LoVo (cell line): ENCODE measurements around the gene KRT9.
A peak's percentile ranks its signal among the peaks of the same experiment; 100 is the strongest.
"Not testable (repeated sequence)": the region's sequence is repeated elsewhere in the genome, so short reads cannot be mapped to it uniquely, and the experiment has no call there.

ENCODE experiments used
- DNase-seq: peaks from one replicate; pipeline ENCODE4 v3.0.0-alpha.2; 2016; ENCODE audit warnings: low spot score

Gene KRT9, protein sequence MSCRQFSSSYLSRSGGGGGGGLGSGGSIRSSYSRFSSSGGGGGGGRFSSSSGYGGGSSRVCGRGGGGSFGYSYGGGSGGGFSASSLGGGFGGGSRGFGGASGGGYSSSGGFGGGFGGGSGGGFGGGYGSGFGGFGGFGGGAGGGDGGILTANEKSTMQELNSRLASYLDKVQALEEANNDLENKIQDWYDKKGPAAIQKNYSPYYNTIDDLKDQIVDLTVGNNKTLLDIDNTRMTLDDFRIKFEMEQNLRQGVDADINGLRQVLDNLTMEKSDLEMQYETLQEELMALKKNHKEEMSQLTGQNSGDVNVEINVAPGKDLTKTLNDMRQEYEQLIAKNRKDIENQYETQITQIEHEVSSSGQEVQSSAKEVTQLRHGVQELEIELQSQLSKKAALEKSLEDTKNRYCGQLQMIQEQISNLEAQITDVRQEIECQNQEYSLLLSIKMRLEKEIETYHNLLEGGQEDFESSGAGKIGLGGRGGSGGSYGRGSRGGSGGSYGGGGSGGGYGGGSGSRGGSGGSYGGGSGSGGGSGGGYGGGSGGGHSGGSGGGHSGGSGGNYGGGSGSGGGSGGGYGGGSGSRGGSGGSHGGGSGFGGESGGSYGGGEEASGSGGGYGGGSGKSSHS

DNA sequence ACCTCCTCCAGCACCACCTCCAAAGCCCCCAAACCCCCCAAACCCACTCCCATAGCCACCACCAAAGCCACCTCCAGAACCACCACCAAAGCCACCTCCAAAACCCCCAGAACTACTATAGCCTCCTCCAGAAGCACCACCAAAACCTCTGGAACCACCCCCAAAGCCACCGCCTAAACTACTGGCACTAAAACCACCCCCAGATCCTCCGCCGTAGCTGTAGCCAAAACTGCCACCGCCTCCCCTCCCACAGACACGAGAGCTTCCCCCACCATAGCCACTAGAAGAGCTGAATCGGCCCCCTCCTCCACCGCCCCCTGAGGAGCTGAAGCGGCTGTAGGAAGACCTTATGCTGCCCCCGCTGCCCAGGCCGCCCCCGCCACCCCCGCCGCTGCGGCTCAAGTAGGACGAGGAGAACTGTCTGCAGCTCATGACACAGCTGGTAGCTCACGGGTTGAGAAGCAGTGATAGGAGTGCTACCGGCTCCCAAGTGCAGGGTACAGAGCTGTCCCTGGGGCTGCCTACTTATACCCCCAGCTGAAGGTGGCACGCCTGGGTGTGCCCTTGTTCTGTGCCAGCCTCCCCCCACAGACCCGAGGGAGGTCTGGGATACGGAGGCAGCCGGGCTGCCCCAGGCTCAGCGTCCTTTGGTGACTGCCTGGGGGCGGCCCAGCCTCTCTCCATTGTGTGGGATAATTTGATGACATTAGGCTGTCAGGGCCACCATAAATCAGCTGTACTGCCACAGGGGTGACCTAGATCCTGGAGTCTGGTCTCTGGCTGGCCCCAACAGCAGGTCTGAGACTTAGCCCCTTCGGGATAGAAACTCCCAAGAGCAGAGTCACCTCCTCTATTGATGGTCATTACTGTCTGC is at the start of gene KRT9:
KRT9 (minus strand) TSS at position 499 of the 874 bp plus-strand sequence; CDS start at position 432, 67 bp downstream.
- DNase-seq: no peak

DNA sequence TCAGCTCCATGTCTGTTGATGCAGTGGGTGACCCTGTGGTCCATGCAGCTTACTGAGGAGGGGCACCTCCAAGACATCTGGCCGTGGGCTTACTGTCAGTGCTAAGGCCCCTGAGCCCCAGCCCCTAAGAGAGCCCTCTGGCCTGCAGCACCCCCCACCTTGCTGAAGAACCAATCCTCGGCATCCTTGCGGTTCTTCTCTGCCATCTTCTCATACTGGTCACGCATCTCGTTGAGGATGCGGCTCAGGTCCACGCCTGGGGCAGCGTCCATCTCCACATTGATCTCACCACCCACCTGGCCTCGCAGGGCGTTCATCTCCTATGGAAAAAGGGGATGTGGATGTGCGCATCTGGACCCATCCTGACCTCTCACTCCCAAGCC is 49.6 kb upstream of the KRT9 start:
- not testable (repeated sequence) for DNase-seq

DNA sequence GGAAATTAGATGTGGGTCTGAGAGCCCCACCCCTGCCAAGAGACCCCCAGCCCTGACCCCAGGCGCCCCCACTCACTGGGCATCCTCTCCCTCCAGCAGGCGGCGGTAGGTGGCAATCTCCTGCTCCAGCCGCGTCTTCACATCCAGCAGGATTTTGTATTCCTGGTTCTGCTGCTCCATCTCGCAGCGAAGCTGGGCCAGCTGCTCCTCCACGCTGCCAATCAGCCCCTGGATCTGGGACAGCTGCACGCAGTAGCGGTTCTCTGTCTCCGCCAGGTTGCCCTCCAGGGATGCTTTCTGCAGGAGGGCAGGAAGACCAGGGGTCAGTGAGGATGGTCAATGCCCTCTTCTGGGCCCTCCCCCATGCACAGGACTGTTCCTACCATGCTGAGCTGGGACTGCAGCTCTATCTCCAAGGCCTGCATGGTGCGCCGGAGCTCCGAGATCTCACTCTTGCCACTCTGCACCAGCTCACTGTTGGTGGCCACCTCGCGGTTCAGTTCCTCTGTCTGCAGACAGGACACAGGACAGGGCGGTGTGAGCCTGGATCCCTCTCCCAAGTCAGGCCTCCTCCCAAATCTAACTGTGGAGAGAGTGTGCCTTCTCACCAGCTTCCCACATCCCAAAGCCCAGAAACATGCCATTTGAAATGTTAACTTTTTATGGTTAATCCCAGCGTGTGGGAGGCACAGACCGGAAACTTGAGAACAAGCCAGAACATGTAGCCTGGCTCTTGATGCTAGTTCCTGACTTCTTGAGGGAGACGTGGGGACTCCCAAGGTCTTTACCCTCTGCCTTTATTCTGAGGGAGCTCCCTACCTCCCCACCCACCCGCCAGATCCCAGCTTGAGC is 49.0 kb upstream of the KRT9 start:
- no peak for DNase-seq

DNA sequence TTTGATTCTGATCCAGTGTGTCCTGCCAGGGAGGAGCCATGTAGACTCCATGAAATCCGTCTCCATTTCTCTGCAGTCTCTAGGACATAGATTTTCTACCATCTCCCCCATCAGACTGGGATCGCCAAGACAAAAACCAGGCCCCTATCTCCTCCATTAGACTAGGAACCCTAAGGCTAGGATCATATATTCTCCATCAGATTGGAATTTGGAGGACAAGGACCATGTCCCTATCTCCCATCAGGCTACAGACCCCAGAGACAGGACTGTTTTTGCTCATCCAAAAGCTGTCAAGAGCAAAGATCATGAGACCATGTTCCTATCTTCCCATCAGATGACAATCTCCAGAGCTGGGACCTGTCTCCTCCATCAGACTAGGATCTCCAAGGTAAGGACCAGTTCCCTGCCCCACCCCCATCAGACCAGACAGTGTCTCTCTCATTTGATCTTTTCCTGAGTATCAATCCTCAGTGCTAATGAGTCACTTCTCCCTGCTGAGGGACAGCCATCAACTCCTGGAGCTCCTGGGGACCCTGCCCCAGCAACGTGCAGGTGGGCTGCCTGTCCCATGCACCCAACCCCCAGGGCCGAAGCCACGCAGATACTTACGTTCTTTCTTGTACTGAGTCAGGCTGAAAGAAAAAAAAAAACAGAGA is 48.2 kb upstream of the KRT9 start:
- DNase-seq: not testable (repeated sequence)

DNA sequence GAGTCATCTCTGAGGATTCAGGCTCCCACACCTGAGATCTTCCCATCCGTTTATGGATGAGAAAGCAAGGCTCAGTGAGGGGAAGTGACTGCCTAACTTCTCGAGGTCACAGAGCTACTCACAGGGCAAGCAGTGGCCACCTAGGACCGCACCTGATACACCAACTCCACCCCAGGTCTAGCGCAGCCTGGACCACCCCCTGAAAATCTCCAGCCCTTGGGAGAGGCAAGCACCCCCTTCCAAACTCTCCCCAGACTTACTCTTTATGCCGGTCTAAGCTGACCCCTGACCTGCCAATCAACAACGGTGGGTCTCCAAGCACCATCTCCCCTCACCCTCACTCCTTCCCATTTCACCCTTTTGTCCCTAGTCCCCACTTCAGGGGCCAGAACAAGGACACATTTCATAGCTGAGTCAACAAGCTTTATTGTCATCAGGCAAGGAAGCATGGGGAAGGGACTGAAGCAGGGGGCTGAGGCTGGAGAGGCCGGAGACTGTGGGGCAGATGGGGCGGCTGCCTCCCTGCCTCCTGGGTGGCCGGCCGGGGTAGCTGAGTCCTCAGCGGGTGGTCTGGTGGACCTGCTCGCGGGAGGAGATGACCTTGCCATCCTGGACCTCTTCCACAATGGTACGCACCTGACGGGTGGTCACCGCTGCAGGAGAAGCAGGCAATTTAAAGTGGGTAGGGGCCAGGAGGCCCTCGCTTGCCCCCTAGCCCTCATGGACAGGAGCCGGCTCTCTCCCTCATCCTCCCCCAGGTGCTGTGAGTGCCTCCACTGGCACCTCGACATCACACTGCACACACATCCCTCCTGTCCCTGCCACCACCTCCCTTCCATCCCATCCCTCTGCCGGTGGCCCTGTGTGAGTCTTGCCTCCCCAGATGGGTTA is 47.4 kb upstream of the KRT9 start:
- DNase-seq: no peak

DNA sequence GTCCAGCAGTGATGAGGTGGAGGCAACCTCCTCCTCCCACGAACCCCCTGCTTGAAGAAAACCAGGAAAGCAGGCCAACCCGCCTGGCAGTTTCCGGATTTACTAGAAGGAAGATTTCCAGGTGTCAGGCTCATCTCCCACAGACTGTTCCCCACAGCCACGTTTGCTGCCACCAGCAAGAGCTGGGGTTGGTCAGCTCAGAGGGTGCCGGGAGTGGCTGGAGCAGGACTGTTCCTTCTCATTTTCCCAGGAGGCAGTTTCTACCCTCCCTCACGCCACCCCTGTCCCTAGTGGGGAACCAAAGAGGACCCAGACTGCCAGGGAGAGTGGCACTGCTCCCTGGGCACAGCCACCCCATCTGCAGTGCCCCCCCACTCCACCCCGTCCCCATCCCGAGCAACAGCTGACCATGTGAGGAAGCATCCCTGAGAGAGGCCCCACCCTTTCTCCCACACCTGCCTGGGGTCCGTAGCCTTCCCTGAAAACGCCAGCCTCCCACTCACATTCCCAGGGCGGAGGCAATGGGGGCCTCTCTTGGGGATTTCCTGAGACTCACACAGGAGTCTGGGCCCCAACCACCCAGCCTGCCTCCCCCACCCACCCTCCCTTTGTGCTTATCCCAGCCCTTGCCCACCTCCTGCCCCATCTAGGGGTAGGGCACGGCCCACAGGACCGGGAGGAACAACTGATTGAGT is 46.6 kb upstream of the KRT9 start:
- DNase-seq: no peak

DNA sequence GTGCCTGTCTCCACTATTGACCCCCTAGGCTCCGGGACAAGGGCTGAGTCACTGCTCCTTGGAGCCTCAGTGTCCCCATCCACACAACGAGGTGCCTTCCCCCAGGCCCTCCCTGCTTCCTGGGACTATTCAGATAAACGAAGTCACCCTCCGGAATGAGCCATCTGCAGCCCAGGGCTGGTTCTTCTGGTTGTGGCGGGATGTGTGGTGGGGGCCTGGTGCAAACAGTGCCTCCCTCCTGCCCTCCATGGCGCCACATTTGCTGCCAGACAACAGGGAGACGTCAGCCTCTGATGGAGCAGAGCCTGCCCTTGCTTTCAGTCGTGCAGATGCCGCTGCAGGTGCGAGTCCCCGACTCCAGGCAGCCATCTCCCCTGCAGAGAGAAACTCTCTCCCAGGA is 45.8 kb upstream of the KRT9 start:
- DNase-seq: no peak

DNA sequence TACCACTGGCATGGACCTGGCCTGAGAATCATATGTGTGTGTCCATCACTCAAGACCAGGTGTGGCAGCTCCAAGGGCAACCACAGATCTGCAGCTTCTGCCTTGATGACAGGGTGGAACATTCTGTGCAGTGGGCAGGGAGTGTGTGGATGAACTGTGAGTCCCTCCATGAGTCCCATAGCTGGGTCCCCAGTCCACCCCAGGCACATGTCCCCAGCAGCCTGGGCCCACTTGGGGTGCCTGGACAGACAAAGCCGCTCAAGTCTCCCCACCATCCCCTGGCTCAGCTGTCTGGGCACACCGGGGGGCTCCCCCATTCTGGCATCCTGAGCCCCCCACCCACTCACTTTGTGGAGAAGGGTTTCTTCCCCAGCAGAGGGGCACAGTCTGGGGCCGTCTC is 45.3 kb upstream of the KRT9 start:
- DNase-seq: no peak

DNA sequence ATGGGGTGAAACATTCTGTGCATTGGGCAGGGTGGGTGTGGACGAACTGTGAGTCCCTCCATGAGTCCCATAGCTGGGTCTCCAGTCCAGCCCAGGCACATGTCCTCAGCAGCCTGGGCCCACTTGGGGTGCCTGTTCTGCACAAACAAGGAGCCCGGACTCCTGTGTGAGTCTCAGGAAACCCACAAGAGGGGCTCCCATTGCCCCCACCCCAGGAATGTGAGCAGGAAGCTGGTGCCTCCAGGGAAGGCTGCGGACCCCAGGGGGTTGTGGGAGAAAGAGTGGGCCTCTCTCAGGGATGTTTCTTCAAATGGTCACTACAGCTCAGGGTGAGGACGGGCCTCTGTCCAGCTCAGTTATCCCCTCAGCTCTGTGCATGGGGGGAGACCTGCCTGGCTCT is 44.6 kb upstream of the KRT9 start:
- DNase-seq: not testable (repeated sequence)

DNA sequence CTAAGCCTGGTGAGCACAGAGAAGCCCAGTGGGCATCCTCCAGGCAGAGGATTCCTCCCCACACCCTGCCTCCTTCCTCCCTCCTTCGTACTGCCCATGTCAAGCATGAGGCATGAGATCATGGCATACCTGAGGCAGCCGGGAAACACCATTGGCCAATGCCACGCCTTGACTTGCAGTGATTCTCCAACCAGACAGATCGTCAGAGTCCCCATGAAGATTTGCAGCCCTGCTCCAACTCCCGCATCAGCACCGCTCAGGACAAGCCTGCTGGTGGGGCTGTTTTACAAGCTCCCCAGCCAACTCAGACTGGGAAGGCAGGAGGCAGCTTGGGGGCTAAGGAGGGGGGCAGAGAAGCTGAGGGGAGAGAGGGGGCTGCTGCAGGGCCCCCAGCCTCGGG is 43.6 kb upstream of the KRT9 start:
- peak; percentile 17 for DNase-seq

DNA sequence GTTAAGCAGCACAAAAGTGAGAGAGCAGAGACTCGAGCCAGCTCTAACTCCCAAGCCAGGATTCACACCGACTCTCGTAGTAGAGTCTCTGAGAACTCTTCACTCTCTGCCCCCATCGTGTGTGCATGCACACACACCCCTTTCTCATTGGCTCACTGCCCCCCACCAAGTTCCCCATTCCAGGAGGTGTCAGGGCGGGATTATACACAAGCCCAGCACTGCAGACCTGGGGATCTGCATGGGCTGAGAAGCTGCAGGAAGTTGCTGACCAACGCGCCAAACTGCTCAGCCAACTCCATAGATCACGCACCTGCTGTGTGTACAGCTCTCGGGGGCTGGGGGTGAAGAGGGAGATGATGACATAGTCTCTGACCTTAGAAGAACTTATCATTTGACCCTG is 42.9 kb upstream of the KRT9 start:
- DNase-seq: not testable (repeated sequence)

DNA sequence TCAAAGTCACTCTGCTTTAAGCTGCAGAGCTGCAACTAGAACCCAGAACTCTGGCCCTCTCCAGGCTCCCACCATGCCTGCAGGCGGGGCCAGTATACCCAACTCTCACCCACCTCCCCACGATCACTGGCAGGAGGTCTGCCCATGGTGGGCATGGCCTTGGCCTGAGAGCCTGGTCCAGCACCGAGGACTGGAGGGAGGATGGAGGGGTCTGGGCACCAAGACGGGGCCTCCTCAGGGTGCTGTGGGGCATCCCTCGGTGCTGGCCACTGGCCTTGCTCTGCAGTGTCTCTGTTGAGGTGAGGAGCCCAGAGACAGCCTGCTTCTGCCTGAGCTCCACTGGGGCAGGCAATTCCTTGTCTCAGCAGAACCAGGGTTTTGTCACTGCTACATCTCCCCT is 42.2 kb upstream of the KRT9 start:
- DNase-seq: no peak

DNA sequence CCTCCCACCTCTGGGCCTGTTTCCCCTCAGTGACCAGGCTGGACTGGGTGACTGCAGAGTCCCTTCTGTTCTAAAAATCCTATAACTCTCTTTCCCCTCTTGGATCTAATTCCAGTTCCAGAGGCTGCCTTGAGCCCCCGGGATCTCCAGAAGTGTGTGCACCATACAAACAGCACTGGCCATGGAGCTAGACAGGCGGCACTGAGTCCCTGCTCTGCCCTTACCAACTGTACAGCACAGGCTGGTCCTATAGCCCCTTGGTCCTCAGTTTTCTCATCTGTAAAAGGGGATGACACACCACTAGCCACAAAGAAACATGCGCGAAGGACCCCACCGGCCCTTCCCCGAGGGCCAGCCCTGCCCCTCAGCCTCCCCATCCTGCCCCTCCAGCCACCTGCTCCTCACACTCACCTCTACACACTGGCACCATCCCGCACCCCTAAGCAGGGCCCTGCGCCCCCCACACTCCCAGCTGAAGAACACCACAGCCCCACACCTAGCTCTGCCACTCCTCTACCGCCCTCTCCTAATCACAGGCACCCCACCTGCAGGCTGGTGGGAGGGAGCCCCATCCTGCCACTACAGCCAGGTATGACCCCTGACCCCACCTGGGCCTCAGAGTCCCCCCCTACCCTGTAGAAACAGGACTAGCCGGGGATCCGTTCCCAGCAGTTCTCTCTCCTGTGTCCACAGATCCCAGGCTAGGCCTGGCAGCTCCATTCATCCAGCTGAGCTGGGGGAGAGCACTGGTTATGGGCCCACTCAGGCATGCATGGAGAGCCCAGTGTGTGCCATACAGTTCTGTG is 41.6 kb upstream of the KRT9 start:
- no peak for DNase-seq

DNA sequence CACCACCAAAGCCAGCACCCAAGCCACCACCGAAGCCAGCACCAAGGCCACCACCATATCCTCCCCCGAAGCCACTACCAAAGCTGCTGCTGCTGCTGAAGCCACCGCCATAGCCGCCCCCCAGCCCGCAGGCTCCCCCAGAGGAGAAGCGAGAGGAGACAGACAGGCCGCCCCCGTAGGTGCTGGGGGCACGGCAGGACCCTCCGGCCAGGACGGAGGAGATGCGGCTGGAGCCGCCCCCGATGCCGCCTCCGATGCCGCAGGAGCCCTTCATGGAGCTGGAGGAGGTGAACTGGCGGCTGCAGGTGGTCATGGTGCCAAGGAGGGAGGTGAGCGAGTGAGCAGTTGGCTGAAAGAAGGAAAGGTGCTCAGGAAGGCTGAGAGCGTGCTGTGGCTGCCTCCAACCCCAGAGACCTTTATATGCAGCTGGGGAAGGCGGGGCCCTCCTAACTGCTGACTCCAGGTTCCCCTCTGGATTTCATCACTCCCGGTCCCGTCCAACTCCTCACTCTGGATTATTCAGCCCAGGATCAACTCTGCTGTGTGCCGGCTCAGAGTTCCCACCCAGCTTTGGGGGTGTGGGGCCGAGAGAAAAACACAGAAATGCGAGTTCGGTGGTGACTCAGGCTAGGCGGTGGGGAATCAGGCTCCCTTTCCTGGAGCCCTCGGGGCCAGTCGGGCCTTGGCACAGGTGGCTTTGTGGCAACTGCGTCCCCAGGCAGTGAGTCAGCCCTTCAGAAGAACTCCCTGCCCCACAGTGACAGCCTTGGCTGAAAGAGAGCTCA is 40.7 kb upstream of the KRT9 start, which contains the start of gene KRT16:
KRT16 (minus strand) TSS at position 392 of the 785 bp plus-strand sequence; CDS start at position 313, 79 bp downstream.
- peak; percentile 57 for DNase-seq

DNA sequence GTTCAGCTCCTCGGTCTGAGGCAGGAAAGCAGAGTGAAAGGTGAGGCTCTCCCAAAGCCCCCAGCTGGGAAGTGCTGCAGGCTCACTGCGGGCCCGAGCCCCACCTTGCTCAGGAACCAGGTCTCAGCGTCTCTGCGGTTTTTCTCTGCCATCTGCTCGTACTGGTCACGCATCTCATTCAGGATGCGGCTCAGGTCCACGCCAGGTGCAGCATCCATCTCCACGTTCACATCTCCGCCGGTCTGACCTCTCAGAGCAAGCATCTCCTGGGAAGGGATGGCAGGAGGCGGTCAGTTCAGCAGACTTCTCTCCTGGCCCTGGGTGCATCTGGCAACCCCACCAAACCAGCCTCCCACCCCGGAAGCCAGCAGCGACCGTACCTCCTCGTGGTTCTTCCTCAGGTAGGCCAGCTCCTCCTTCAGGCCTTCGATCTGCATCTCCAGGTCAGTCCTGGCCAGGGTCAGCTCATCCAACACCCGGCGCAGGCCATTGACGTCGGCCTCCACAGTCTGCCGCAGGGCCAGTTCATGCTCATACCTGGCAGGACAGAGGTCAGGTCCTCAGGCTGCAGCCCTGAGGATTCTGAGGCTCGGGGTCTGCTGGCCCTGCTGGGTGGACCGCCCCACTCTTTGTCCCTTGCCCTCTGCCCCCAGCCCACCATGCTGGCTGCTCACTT is 39.2 kb upstream of the KRT9 start:
- DNase-seq: no peak

DNA sequence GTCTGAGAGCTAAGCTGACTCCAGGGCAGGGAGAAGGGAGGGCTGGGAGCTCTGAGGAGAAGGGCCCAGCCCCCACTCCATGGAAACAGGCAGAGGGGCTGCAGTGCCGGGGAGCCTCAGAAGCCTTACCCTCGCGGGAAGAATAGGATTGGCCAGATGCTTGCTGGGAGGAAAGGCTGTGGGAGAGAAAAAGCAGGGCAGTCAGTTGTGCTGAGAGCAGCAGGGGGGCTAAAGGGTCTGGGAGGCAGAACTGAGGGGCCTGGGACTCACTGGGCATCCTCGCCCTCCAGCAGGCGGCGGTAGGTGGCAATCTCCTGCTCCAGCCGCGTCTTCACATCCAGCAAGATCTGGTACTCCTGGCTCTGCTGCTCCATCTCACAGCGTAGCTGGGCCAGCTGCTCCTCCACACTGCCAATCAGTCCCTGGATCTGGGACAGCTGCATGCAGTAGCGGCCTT is 38.2 kb upstream of the KRT9 start:
- DNase-seq: not testable (repeated sequence)

DNA sequence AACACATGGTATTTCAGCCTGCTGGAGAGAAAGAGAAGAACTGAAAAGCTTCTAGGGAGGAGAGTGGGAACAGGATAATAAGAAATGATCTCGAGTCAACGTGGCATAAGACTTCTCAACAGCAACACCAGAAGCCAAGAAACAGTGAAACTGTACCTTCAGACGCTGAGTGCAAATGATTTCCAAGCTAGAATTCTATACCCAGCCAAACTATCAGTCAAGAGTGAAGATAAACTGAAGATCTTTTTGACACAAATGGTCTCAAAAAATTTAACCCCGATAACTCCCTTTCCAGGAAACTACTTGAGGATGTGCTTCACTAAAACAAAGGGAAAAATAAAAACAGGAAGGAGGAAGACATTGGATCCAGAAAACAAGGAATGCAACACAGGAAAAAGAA is 35.1 kb upstream of the KRT9 start:
- DNase-seq: not testable (repeated sequence)
